Lower leg skin (tissue), 4 donors: Measurements from ENCODE around the gene C9orf72. TPM values are rescaled to one million over a fixed set of nuclear protein-coding genes. Genes with fewer than 3 reads are reported as not detected.

ENCODE experiments used
- DNase-seq, 2 donors: peaks; one replicate each; pipeline ENCODE4 v3.0.0-alpha.2; 2019; ENCODE audit warnings: low spot score in 2 of 2
- H3K4me3 ChIP-seq: fragments of 200-600 bp; sonication (generic); 2 replicates; pipeline ENCODE4 v1.5.1; 2017; ENCODE audit warnings: mild to moderate bottlenecking, low read depth; ENCODE audit not compliant: poor library complexity, severe bottlenecking
- POLR2A ChIP-seq, 2 donors: fragments of 450-650 bp; IDR thresholded peaks; one replicate each; pipeline ENCODE4 v1.6.1; 2016 to 2017; ENCODE audit warnings: antibody characterized with exemption in 2 of 2, mild to moderate bottlenecking in 1 of 2, moderate library complexity in 1 of 2
- WGBS, 2 donors: methylation state at CpG; one replicate each; pipeline ENCODE4 v1.1.5; 2018; 5-methylcytosine and 5-hydroxymethylcytosine counted together
- intact Hi-C: fragments of 100-400 bp; cut with DNase I; formaldehyde crosslinking; loops from one replicate; pipeline ENCODE4 v1.15.0; 2023; ENCODE audit warnings: low total_unique reads
- total RNA-seq, 4 donors: library from RNA; depleted of rRNA; stranded (reverse); fragments of >200 nt; gene quantifications; one replicate each; pipeline ENCODE4 v1.1.0, GENCODE V29; 2016
- TF ChIP-seq, protein P1 (sequence below), 3 donors: fragments of 450-650 bp; IDR thresholded peaks; one replicate each; pipeline ENCODE4 v1.5.1; 2016; ENCODE audit warnings: antibody characterized with exemption in 3 of 3, mild to moderate bottlenecking in 3 of 3, moderate library complexity in 2 of 3

The C9orf72 gene
- total RNA-seq, 4 donors from 2014 or later: 10.3 to 16.6 (median 12.5) TPM

DNA sequence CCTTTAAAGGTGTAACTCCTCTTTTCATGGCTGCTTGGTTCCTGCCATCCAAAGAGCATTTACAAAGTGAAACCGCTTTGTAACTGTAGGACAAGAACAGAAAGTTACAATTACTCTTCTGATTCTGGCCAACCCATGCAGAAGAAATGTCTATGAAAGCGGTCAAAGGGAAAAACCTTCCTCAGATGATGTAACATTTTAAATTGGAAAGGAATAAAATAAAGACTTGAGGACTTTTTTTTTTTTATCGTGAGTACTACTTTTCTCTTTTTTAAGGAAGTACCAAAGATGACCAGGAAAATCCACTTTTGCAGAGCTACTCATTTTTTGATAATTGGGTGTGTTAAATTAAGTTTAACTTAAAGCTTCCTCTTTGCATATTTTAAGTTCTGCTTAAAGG lies 13.0 kb upstream of the C9orf72 start:
- no peak overlapping the region for H3K4me3 ChIP-seq
- WGBS, 2 donors: 82 to 88% methylated on average over 3 of the region's 3 CpGs
- DNase-seq: no peak
- intact Hi-C loops: no loop called here
- TF ChIP-seq POLR2A (IDR thresholded peaks at IDR 0.05): no peak
- TF ChIP-seq, protein P1, sequence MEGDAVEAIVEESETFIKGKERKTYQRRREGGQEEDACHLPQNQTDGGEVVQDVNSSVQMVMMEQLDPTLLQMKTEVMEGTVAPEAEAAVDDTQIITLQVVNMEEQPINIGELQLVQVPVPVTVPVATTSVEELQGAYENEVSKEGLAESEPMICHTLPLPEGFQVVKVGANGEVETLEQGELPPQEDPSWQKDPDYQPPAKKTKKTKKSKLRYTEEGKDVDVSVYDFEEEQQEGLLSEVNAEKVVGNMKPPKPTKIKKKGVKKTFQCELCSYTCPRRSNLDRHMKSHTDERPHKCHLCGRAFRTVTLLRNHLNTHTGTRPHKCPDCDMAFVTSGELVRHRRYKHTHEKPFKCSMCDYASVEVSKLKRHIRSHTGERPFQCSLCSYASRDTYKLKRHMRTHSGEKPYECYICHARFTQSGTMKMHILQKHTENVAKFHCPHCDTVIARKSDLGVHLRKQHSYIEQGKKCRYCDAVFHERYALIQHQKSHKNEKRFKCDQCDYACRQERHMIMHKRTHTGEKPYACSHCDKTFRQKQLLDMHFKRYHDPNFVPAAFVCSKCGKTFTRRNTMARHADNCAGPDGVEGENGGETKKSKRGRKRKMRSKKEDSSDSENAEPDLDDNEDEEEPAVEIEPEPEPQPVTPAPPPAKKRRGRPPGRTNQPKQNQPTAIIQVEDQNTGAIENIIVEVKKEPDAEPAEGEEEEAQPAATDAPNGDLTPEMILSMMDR (IDR thresholded peaks at IDR 0.05): no peak

DNA sequence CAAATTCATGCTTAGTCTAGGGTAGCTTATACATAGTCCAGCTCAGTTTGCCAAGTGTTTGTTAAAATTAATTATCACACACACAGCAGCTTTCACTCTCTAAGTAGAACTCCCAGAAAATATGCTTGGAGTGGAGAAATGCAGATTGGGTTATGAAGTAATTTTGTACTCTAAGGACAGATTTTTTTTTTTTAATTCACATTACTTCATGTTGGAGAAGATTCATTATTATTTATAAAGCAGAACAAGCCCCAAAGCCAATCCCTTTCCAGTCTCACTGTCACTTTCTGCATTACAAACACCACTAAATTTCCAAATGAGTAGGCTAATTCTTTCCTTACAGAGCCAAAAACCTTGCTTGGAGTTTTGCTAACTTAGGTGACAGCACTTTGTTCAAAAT lies 11.7 kb upstream of the C9orf72 start:
- TF ChIP-seq, protein P1 (IDR thresholded peaks at IDR 0.05): no peak
- TF ChIP-seq POLR2A (IDR thresholded peaks at IDR 0.05): no peak
- no peak overlapping the region for H3K4me3 ChIP-seq
- DNase-seq: no peak
- intact Hi-C loops: no loop called here

DNA sequence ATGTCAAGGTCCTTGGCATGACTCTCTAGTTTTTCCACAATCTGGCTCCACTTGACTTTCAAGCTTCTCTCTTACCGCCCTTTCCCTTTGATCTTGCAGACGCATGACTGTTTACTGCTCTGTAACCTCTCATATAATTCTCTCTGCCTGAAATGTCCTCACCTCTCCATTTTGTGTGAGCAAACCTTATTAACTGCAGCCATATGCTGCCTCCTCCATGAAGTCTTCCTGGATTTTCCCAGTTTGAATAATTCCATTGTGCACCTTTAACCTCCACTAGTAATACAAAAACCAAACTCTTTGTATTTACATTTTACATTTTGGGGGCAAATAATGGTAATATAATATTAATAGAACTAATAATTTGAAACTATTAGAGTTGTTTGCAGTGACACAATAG lies 9.5 kb upstream of the C9orf72 start:
- intact Hi-C loops: no loop called here
- no peak overlapping the region for H3K4me3 ChIP-seq
- TF ChIP-seq, protein P1 (IDR thresholded peaks at IDR 0.05): no peak
- no peak for TF ChIP-seq POLR2A (IDR thresholded peaks at IDR 0.05)
- 50 to 52% methylated on average over 2 of the region's 2 CpGs for WGBS, 2 donors
- DNase-seq: no peak

DNA sequence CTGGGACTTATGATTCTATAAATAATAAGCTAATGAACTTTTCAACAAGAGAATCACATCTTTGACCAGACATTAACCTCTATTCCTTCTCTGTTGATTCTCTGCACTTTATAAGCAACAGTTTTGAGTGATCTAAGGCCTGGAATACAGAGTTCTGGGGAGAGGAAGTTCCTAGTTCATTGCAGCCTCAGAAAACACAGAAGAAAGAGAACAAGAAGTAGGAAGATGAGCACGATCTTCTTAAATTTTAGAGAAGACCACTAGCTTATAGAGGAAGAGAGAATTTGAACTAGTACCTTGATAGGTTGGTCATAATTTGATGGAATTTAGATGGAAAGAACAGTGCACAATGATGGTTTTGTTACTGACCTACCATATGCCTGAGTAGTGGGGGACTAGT lies 8.5 kb upstream of the C9orf72 start:
- H3K4me3 ChIP-seq: no peak overlapping the region
- TF ChIP-seq, protein P1 (IDR thresholded peaks at IDR 0.05): no peak
- no peak for TF ChIP-seq POLR2A (IDR thresholded peaks at IDR 0.05)
- intact Hi-C loops: no loop called here
- DNase-seq: no peak
- 62 to 84% methylated on average over 1 of the region's 1 CpG for WGBS, 2 donors

DNA sequence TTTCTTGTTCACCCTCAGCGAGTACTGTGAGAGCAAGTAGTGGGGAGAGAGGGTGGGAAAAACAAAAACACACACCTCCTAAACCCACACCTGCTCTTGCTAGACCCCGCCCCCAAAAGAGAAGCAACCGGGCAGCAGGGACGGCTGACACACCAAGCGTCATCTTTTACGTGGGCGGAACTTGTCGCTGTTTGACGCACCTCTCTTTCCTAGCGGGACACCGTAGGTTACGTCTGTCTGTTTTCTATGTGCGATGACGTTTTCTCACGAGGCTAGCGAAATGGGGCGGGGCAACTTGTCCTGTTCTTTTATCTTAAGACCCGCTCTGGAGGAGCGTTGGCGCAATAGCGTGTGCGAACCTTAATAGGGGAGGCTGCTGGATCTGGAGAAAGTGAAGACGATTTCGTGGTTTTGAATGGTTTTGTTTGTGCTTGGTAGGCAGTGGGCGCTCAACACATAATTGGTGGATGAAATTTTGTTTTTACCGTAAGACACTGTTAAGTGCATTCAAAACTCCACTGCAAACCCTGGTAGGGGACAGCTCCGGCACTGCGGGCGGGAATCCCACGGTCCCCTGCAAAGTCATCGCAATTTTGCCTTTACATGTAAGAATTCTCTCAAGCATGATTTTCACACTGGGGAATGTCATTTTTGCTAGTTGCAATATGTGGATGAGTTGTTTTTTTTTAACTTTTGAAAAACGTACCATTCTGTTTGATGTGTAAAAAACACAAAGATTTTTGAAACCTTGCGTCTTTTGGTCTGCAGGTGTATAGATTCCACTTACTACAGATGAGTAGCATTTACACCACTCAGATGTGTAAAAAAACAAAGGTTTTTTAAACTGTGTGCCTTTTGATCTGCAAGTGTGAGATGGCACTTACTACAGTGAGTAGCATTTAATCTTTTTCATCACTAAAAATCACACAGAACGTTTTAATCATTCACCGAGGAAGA lies 631 bp upstream of the C9orf72 start:
- peak overlapping the region; percentile 24 for H3K4me3 ChIP-seq
- intact Hi-C loops: loop anchor here (10.0 kb wide), 1 partner anchor 629 kb away; the partner anchor contains the start of gene PLAA
- TF ChIP-seq, protein P1 (IDR thresholded peaks at IDR 0.05): no peak
- TF ChIP-seq POLR2A (IDR thresholded peaks at IDR 0.05): peak in 1 of 2 donors; percentile 21
- peak; percentile 99 to 100 for DNase-seq
- 1 to 2% methylated on average over 35 of the region's 35 CpGs for WGBS, 2 donors
